ENCODE measurements around the gene ARPC1B. TPM values are rescaled to one million over a fixed set of nuclear protein-coding genes. Genes with fewer than 3 reads are reported as not detected.

ARPC1B gene
- polyA plus RNA-seq, 2 donors, result 18.0 to 55.7 TPM

- no peak overlapping the region for H3K27ac ChIP-seq (ENCODE audit: low read depth in 2 of 2, low read length in 1 of 2)
These were observed 21.2 kb downstream of the ARPC1B start for GRCh38 chr7:99395616-99396327.

GRCh38 chr7:99396418-99397296 lies 22.1 kb downstream of the ARPC1B start:
- Histone ChIP-seq H3K36me3 (ENCODE audit: control insufficient read depth in 2 of 2, insufficient read depth in 2 of 2, low read length in 1 of 2) (peaks cover 25 to 50% of the 10 kb centered on the region in 2 donors), H3K4me1 (ENCODE audit: control insufficient read depth in 2 of 2, insufficient read depth in 2 of 2, low read length in 1 of 2) (peaks cover 2 to 7% of the 10 kb centered on the region in 2 donors), H3K9me3 (ENCODE audit: control insufficient read depth in 2 of 2, insufficient read depth in 1 of 2, low read depth in 1 of 2, low read length in 1 of 2) (no peaks in the 10 kb centered on the region), H3K27me3 (ENCODE audit: control insufficient read depth in 1 of 2, insufficient read depth in 2 of 2, low read length in 2 of 2) (no peaks in the 10 kb centered on the region), H3K4me3 (ENCODE audit: low read depth in 1 of 2, low read length in 2 of 2) (no peak overlapping the region), H3K27ac (ENCODE audit: low read depth in 2 of 2, low read length in 1 of 2) (no peak overlapping the region)
- 75 to 80% methylated on average over 20 to 21 of the region's 21 CpGs for WGBS, 2 donors

More at GRCh38 chr7:99395616-99396327, 21.2 kb downstream of the ARPC1B start:
- Histone ChIP-seq H3K4me1 (ENCODE audit: control insufficient read depth in 2 of 2, insufficient read depth in 2 of 2, low read length in 1 of 2) (peaks cover 2 to 7% of the 10 kb centered on the region in 2 donors), H3K27me3 (ENCODE audit: control insufficient read depth in 1 of 2, insufficient read depth in 2 of 2, low read length in 2 of 2) (no peaks in the 10 kb centered on the region), H3K36me3 (ENCODE audit: control insufficient read depth in 2 of 2, insufficient read depth in 2 of 2, low read length in 1 of 2) (peaks cover 22 to 53% of the 10 kb centered on the region in 2 donors), H3K4me3 (ENCODE audit: low read depth in 1 of 2, low read length in 2 of 2) (no peak overlapping the region), H3K9me3 (ENCODE audit: control insufficient read depth in 2 of 2, insufficient read depth in 1 of 2, low read depth in 1 of 2, low read length in 1 of 2) (no peaks in the 10 kb centered on the region)
- WGBS, 2 donors, result 60 to 67% methylated on average over 14 of the region's 14 CpGs

GRCh38 chr7:99397297-99397983 lies 22.9 kb downstream of the ARPC1B start:
- H3K27ac ChIP-seq (ENCODE audit: low read depth in 2 of 2, low read length in 1 of 2), result peak overlapping the region in 1 of 2 donors; percentile 11
- H3K27me3 ChIP-seq (ENCODE audit: control insufficient read depth in 1 of 2, insufficient read depth in 2 of 2, low read length in 2 of 2), result no peaks in the 10 kb centered on the region
- H3K4me1 ChIP-seq (ENCODE audit: control insufficient read depth in 2 of 2, insufficient read depth in 2 of 2, low read length in 1 of 2), result peaks cover 2% of the 10 kb centered on the region in 2 donors
- no peak overlapping the region for H3K4me3 ChIP-seq (ENCODE audit: low read depth in 1 of 2, low read length in 2 of 2)
- 74 to 81% methylated on average over 18 of the region's 18 CpGs for WGBS, 2 donors
- H3K9me3 ChIP-seq (ENCODE audit: control insufficient read depth in 2 of 2, insufficient read depth in 1 of 2, low read depth in 1 of 2, low read length in 1 of 2), result no peaks in the 10 kb centered on the region
- H3K36me3 ChIP-seq (ENCODE audit: control insufficient read depth in 2 of 2, insufficient read depth in 2 of 2, low read length in 1 of 2), result peaks cover 25 to 50% of the 10 kb centered on the region in 2 donors

DNA sequence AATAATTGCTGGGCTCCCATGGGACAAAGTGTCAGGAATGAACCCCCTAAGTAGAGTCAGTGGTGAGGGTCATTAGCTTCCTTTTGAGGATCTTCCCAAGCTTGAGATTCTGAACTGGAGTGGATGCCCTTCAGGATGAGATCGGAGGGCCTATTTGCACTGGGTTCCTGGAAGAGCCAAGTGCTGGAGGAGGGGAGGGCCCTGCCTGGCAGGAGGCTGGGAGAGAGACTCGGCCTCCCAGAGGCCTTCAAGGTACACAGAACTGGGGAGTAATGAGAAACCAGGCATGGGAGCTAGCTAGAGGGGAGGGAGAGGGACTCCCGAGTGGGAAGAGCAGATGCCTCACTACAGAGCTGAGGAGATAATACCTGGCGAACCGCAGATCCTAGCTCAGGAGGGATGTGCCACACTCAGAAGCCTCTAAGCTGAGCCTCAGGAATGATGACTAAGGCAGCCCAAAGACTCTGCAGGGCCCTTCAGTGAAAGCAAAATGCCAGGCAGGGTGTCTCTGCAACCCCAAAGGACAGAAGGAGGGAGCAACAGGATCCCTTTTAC lies 24.4 kb downstream of the ARPC1B start:
- WGBS, 2 donors, result 76 to 86% methylated on average over 5 of the region's 5 CpGs
- Histone ChIP-seq H3K4me1 (ENCODE audit: control insufficient read depth in 2 of 2, insufficient read depth in 2 of 2, low read length in 1 of 2) (peaks cover 0 to 1% of the 10 kb centered on the region in 2 donors), H3K4me3 (ENCODE audit: low read depth in 1 of 2, low read length in 2 of 2) (no peak overlapping the region), H3K27me3 (ENCODE audit: control insufficient read depth in 1 of 2, insufficient read depth in 2 of 2, low read length in 2 of 2) (no peaks in the 10 kb centered on the region), H3K27ac (ENCODE audit: low read depth in 2 of 2, low read length in 1 of 2) (no peak overlapping the region), H3K9me3 (ENCODE audit: control insufficient read depth in 2 of 2, insufficient read depth in 1 of 2, low read depth in 1 of 2, low read length in 1 of 2) (no peaks in the 10 kb centered on the region), H3K36me3 (ENCODE audit: control insufficient read depth in 2 of 2, insufficient read depth in 2 of 2, low read length in 1 of 2) (peaks cover 25 to 55% of the 10 kb centered on the region in 2 donors)

DNA sequence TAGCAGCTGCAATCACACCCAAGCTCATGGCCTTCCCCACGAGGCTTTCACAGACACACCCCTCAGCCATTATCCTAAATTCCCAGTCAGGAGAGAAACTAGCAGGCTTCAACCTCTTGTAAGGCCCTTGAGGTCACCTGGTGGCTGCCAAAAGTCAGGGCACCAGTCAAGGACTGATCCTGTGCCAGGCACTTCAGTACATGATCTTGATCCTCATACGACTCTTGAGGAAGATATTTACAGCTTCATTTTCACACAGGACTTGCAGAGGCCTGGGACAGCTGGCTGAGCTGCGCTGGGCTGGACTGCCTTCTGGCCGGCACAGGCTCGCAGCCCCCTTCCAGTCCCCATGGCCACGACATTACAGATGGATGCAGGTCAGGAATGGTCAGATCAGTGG lies 25.1 kb downstream of the ARPC1B start:
- Histone ChIP-seq H3K27me3 (ENCODE audit: control insufficient read depth in 1 of 2, insufficient read depth in 2 of 2, low read length in 2 of 2) (no peaks in the 10 kb centered on the region), H3K4me3 (ENCODE audit: low read depth in 1 of 2, low read length in 2 of 2) (no peak overlapping the region), H3K36me3 (ENCODE audit: control insufficient read depth in 2 of 2, insufficient read depth in 2 of 2, low read length in 1 of 2) (peaks cover 28 to 55% of the 10 kb centered on the region in 2 donors), H3K9me3 (ENCODE audit: control insufficient read depth in 2 of 2, insufficient read depth in 1 of 2, low read depth in 1 of 2, low read length in 1 of 2) (no peaks in the 10 kb centered on the region), H3K4me1 (ENCODE audit: control insufficient read depth in 2 of 2, insufficient read depth in 2 of 2, low read length in 1 of 2) (peaks cover 0 to 3% of the 10 kb centered on the region in 2 donors), H3K27ac (ENCODE audit: low read depth in 2 of 2, low read length in 1 of 2) (no peak overlapping the region)
- 68 to 73% methylated on average over 6 of the region's 6 CpGs for WGBS, 2 donors

DNA sequence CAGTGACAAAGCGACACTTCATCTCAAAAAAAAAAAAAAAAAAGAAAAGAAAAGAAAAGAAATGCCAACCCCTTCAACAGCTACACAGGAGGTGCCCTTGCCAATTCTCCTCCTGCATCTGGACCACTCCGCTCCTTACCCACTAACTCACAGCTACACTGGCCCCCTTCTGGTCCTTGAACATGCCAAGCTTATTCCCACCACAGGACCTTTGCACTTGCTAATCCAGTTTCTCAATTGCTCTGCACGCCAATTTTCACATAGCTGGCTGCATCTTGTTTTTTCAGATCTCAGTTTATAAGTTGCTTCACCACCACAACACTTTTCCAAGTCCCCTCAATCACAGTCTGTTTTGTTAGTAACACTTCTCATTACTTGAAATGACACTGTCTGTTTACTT lies 28.3 kb downstream of the ARPC1B start:
- WGBS, 2 donors, result 94 to 98% methylated on average over 2 to 3 of the region's 3 CpGs
- no peaks in the 10 kb centered on the region for H3K9me3 ChIP-seq (ENCODE audit: control insufficient read depth in 2 of 2, insufficient read depth in 1 of 2, low read depth in 1 of 2, low read length in 1 of 2)
- H3K27me3 ChIP-seq (ENCODE audit: control insufficient read depth in 1 of 2, insufficient read depth in 2 of 2, low read length in 2 of 2), result no peaks in the 10 kb centered on the region
- H3K4me3 ChIP-seq (ENCODE audit: low read depth in 1 of 2, low read length in 2 of 2), result no peak overlapping the region
- peaks cover 3 to 6% of the 10 kb centered on the region in 2 donors for H3K4me1 ChIP-seq (ENCODE audit: control insufficient read depth in 2 of 2, insufficient read depth in 2 of 2, low read length in 1 of 2)
- peaks cover 22 to 47% of the 10 kb centered on the region in 2 donors for H3K36me3 ChIP-seq (ENCODE audit: control insufficient read depth in 2 of 2, insufficient read depth in 2 of 2, low read length in 1 of 2)
- H3K27ac ChIP-seq (ENCODE audit: low read depth in 2 of 2, low read length in 1 of 2), result no peak overlapping the region

GRCh38 chr7:99403764-99404163 lies 29.2 kb downstream of the ARPC1B start:
- peaks cover 3 to 6% of the 10 kb centered on the region in 2 donors for H3K4me1 ChIP-seq (ENCODE audit: control insufficient read depth in 2 of 2, insufficient read depth in 2 of 2, low read length in 1 of 2)
- H3K36me3 ChIP-seq (ENCODE audit: control insufficient read depth in 2 of 2, insufficient read depth in 2 of 2, low read length in 1 of 2), result peaks cover 22 to 41% of the 10 kb centered on the region in 2 donors
- 86 to 91% methylated on average over 5 of the region's 5 CpGs for WGBS, 2 donors
- H3K27me3 ChIP-seq (ENCODE audit: control insufficient read depth in 1 of 2, insufficient read depth in 2 of 2, low read length in 2 of 2), result no peaks in the 10 kb centered on the region
- no peak overlapping the region for H3K27ac ChIP-seq (ENCODE audit: low read depth in 2 of 2, low read length in 1 of 2)
- H3K4me3 ChIP-seq (ENCODE audit: low read depth in 1 of 2, low read length in 2 of 2), result no peak overlapping the region
- H3K9me3 ChIP-seq (ENCODE audit: control insufficient read depth in 2 of 2, insufficient read depth in 1 of 2, low read depth in 1 of 2, low read length in 1 of 2), result no peaks in the 10 kb centered on the region

GRCh38 chr7:99404235-99404976 lies 29.9 kb downstream of the ARPC1B start:
- H3K27ac ChIP-seq (ENCODE audit: low read depth in 2 of 2, low read length in 1 of 2), result no peak overlapping the region
- no peaks in the 10 kb centered on the region for H3K27me3 ChIP-seq (ENCODE audit: control insufficient read depth in 1 of 2, insufficient read depth in 2 of 2, low read length in 2 of 2)
- H3K4me1 ChIP-seq (ENCODE audit: control insufficient read depth in 2 of 2, insufficient read depth in 2 of 2, low read length in 1 of 2), result peaks cover 3 to 6% of the 10 kb centered on the region in 2 donors
- H3K9me3 ChIP-seq (ENCODE audit: control insufficient read depth in 2 of 2, insufficient read depth in 1 of 2, low read depth in 1 of 2, low read length in 1 of 2), result no peaks in the 10 kb centered on the region
- no peak overlapping the region for H3K4me3 ChIP-seq (ENCODE audit: low read depth in 1 of 2, low read length in 2 of 2)
- WGBS, 2 donors, result 70 to 75% methylated on average over 18 of the region's 18 CpGs
- H3K36me3 ChIP-seq (ENCODE audit: control insufficient read depth in 2 of 2, insufficient read depth in 2 of 2, low read length in 1 of 2), result peaks cover 16 to 35% of the 10 kb centered on the region in 2 donors

Measured in esophagus (tissue), 2 donors.